Keratinocyte (primary cell): ENCODE measurements around the gene ERC2.

ENCODE experiments used
- EZH2 ChIP-seq: IDR thresholded peaks from one replicate; pipeline ENCODE4 v1.6.1; 2012; ENCODE audit warnings: inconsistent platforms, mild to moderate bottlenecking, low read length, moderate library complexity
- TF ChIP-seq, protein P1 (sequence below), 3 experiments: IDR thresholded peaks in 1 of 3; conservative IDR thresholded peaks in 1 of 3; optimal IDR thresholded peaks in 1 of 3; 2 replicates in 2 of 3; 3 replicates in 1 of 3; pipeline versions ENCODE3 to v1.5.1; 2011; ENCODE audit warnings: low read length in 3 of 3, mild to moderate bottlenecking in 3 of 3, moderate library complexity in 2 of 3, control low read depth in 1 of 3, inconsistent platforms in 1 of 3; ENCODE audit not compliant: insufficient read depth in 2 of 3; ENCODE audit errors: extremely low read depth in 1 of 3

DNA sequence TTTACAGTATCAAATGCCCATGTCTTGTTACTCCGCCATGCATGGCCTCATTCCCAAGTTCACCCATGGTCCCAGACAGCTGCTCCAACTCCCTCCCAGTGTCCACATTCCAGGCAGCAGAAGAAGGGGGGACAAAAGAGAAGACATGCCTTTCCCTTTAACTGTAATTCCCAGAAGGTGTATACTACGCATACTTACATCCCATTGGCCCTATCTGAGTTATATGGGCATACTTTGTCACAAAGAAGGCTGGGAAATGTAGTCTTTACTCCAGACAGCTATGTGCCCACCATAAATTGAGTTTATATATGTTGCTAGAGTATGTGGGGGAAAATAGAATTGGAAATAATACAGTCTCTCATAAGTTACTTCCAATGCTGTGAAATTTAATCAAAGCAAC lies 70.5 kb downstream of the ERC2 start:
- TF ChIP-seq, protein P1, sequence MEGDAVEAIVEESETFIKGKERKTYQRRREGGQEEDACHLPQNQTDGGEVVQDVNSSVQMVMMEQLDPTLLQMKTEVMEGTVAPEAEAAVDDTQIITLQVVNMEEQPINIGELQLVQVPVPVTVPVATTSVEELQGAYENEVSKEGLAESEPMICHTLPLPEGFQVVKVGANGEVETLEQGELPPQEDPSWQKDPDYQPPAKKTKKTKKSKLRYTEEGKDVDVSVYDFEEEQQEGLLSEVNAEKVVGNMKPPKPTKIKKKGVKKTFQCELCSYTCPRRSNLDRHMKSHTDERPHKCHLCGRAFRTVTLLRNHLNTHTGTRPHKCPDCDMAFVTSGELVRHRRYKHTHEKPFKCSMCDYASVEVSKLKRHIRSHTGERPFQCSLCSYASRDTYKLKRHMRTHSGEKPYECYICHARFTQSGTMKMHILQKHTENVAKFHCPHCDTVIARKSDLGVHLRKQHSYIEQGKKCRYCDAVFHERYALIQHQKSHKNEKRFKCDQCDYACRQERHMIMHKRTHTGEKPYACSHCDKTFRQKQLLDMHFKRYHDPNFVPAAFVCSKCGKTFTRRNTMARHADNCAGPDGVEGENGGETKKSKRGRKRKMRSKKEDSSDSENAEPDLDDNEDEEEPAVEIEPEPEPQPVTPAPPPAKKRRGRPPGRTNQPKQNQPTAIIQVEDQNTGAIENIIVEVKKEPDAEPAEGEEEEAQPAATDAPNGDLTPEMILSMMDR (optimal IDR thresholded peaks at IDR 0.05 in 1 of 3, IDR thresholded peaks at IDR 0.05 in 1 of 3, conservative IDR thresholded peaks at IDR 0.05 in 1 of 3; ENCODE audit: extremely low read depth in 1 of 3, insufficient read depth in 2 of 3, low read length in 3 of 3), result no peak
- TF ChIP-seq EZH2, result no peak
